Panc1 (cell line): ENCODE measurements around the gene EVL. TPM values are rescaled to one million over a fixed set of nuclear protein-coding genes. Genes with fewer than 3 reads are reported as not detected.

Experiments used
- ATAC-seq: fragments of 200-7000 bp; cut with Tn5 transposase; 2 replicates; pipeline ENCODE4 v1.9.1; 2020; ENCODE audit warnings: mild to moderate bottlenecking, moderate library complexity
- BruUV-seq: library from RNA; stranded (reverse); fragments of 400-500 nt; replicated peaks from 2 replicates; lab custom pipeline; 2021; lab: Mats Ljungman, UMichigan
- CTCF ChIA-PET: fragments of 300-600 bp; sonication (Branson Sonifier 250); formaldehyde crosslinking; loops from one replicate; lab custom pipeline; 2022; ENCODE audit warnings: antibody characterized with exemption; lab: Charles Lee
- POLR2A ChIA-PET: fragments of 300-600 bp; sonication (Branson Sonifier 250); formaldehyde crosslinking; loops from one replicate; lab custom pipeline; 2022; ENCODE audit warnings: antibody characterized with exemption; lab: Charles Lee
- DNase-seq: peaks from one replicate; pipeline ENCODE4 v3.0.0-alpha.2; 2010; ENCODE audit warnings: low read depth, low spot score
- H3K27ac ChIP-seq: 2 replicates; pipeline ENCODE4 v1.5.1; 2011; ENCODE audit warnings: mild to moderate bottlenecking, low read length, inconsistent platforms
- H3K27me3 ChIP-seq: fragments of 200-500 bp; sonication (Bioruptor generic); 2 replicates; pipeline ENCODE4 v1.6.0; 2014; ENCODE audit warnings: low read length, inconsistent platforms; ENCODE audit not compliant: control insufficient read depth, insufficient read depth
- H3K36me3 ChIP-seq: fragments of 200-500 bp; sonication (Bioruptor generic); 2 replicates; pipeline ENCODE4 v1.5.1; 2014; ENCODE audit warnings: inconsistent platforms, mild to moderate bottlenecking, low read length, moderate library complexity; ENCODE audit not compliant: control insufficient read depth, insufficient read depth
- H3K4me1 ChIP-seq: 2 replicates; pipeline ENCODE4 v1.5.1; 2011; ENCODE audit warnings: inconsistent platforms, mild to moderate bottlenecking, low read length, moderate library complexity; ENCODE audit not compliant: control insufficient read depth, insufficient read depth
- H3K4me3 ChIP-seq, 2 experiments: 2 replicates each; pipeline ENCODE4 v1.5.1; 2011 to 2012; ENCODE audit warnings: low read depth in 2 of 2, low read length in 2 of 2, mild to moderate bottlenecking in 2 of 2, inconsistent platforms in 1 of 2, moderate library complexity in 1 of 2
- H3K9me3 ChIP-seq: fragments of 200-500 bp; sonication (Bioruptor generic); 2 replicates; pipeline ENCODE4 v1.5.1; 2014; ENCODE audit warnings: low read depth, mild to moderate bottlenecking, inconsistent platforms, low read length, moderate library complexity; ENCODE audit not compliant: control insufficient read depth, insufficient read depth
- POLR2AphosphoS5 ChIP-seq: IDR thresholded peaks from 2 replicates; pipeline ENCODE4 v1.6.1; 2012; ENCODE audit warnings: mild to moderate bottlenecking, low read depth, low read length, moderate library complexity
- SIN3A ChIP-seq: IDR thresholded peaks from 2 replicates; pipeline ENCODE4 v1.6.1; 2012; ENCODE audit warnings: low read depth, mild to moderate bottlenecking, low read length, moderate library complexity, borderline replicate concordance; ENCODE audit not compliant: insufficient read depth
- TCF7L2 ChIP-seq: IDR thresholded peaks from 2 replicates; pipeline ENCODE4 v1.6.1; 2011; ENCODE audit warnings: mild to moderate bottlenecking, low read depth, low read length, inconsistent platforms
- in situ Hi-C: cut with HindIII; loops from 2 replicates; pipeline ENCODE4 v1.10.0; 2016; ENCODE audit warnings: low sequenced_read_pairs, low pct_unique_long_range_greater_than_20kb
- intact Hi-C: fragments of 100-400 bp; cut with micrococcal nuclease; formaldehyde crosslinking; loops from one replicate; pipeline ENCODE4 v1.10.0; 2022; ENCODE audit not compliant: unreplicated experiment
- total RNA-seq: library from RNA; stranded (reverse); gene quantifications from one replicate; pipeline ENCODE4 v1.2.1, GENCODE V29; 2021; ENCODE audit not compliant: unreplicated experiment
- TF ChIP-seq, protein P1 (sequence below), 2 experiments: IDR thresholded peaks; 2 replicates each; pipeline ENCODE4 v1.6.1; 2011 to 2012; ENCODE audit warnings: low read depth in 2 of 2, control low read depth in 1 of 2, low read length in 1 of 2, mild to moderate bottlenecking in 1 of 2, moderate library complexity in 1 of 2; ENCODE audit not compliant: insufficient read depth in 1 of 2
- TF ChIP-seq, protein P2 (sequence below): fragments of 450-650 bp; IDR thresholded peaks from 2 replicates; pipeline ENCODE4 v1.5.1; 2017; ENCODE audit warnings: mild to moderate bottlenecking

EVL gene
- total RNA-seq, 1 experiment from 2014 or later = 38.3 TPM

DNA sequence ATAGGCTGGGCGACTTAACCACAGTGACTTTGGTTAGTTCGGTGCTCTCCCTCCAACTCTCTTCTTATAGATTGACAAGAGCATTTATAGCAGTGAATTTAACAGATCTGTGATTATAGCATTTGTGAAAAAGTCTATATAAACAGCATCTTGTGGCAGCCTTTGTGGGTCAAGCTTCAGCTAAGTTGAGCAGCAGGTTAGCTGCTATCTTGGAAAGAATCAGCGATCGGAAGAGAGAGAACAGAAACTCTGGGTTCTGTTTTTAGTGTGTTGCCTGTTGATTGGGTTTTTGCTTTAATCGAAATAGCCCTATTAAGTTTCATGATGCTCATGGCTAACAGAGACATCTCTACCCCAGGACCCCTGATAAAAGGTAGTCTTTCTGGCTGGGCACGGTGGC, 20.2 kb downstream of the EVL start:
- Histone ChIP-seq H3K27ac (no peak overlapping the region), H3K9me3 (no peaks in the 10 kb centered on the region), H3K4me3 (no peak overlapping the region), H3K4me1 (no peaks in the 10 kb centered on the region), H3K27me3 (no peaks in the 10 kb centered on the region), H3K36me3 (no peaks in the 10 kb centered on the region)
- no peak for DNase-seq
- TF ChIP-seq, protein P1, sequence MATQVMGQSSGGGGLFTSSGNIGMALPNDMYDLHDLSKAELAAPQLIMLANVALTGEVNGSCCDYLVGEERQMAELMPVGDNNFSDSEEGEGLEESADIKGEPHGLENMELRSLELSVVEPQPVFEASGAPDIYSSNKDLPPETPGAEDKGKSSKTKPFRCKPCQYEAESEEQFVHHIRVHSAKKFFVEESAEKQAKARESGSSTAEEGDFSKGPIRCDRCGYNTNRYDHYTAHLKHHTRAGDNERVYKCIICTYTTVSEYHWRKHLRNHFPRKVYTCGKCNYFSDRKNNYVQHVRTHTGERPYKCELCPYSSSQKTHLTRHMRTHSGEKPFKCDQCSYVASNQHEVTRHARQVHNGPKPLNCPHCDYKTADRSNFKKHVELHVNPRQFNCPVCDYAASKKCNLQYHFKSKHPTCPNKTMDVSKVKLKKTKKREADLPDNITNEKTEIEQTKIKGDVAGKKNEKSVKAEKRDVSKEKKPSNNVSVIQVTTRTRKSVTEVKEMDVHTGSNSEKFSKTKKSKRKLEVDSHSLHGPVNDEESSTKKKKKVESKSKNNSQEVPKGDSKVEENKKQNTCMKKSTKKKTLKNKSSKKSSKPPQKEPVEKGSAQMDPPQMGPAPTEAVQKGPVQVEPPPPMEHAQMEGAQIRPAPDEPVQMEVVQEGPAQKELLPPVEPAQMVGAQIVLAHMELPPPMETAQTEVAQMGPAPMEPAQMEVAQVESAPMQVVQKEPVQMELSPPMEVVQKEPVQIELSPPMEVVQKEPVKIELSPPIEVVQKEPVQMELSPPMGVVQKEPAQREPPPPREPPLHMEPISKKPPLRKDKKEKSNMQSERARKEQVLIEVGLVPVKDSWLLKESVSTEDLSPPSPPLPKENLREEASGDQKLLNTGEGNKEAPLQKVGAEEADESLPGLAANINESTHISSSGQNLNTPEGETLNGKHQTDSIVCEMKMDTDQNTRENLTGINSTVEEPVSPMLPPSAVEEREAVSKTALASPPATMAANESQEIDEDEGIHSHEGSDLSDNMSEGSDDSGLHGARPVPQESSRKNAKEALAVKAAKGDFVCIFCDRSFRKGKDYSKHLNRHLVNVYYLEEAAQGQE (IDR thresholded peaks at IDR 0.05; ENCODE audit: insufficient read depth in 1 of 2, low read depth in 2 of 2, low read length in 1 of 2) = no peak
- TF ChIP-seq, protein P2, sequence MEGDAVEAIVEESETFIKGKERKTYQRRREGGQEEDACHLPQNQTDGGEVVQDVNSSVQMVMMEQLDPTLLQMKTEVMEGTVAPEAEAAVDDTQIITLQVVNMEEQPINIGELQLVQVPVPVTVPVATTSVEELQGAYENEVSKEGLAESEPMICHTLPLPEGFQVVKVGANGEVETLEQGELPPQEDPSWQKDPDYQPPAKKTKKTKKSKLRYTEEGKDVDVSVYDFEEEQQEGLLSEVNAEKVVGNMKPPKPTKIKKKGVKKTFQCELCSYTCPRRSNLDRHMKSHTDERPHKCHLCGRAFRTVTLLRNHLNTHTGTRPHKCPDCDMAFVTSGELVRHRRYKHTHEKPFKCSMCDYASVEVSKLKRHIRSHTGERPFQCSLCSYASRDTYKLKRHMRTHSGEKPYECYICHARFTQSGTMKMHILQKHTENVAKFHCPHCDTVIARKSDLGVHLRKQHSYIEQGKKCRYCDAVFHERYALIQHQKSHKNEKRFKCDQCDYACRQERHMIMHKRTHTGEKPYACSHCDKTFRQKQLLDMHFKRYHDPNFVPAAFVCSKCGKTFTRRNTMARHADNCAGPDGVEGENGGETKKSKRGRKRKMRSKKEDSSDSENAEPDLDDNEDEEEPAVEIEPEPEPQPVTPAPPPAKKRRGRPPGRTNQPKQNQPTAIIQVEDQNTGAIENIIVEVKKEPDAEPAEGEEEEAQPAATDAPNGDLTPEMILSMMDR = no peak
- TF ChIP-seq TCF7L2 (no peak), SIN3A (no peak), POLR2AphosphoS5 (no peak)
- no TSS peak for BruUV-seq
- ChIA-PET POLR2A (no interaction called here), CTCF (no interaction called here)
- in situ Hi-C loops = no loop called here
- ATAC-seq = no peak
- intact Hi-C loops = no loop called here

DNA sequence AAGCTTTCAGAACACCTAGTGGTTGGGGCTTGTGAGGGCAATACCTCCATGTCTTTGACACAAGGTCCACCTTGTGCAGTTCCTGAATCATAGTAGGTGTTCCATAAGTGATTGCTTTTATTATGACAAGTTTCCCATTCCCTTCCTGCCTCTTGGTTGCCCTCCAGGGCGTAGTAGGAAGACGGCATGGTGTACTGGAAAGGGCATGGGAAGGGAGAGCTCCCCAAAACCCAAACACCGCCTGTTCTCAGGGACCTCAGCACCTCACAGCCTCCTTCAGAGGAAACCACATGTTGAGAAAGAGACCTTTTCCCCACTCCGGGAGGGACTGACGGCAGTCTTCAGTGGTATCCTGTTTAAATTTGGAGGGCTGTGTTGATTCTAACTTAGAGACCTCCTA, 21.1 kb downstream of the EVL start:
- BruUV-seq = no TSS peak
- TF ChIP-seq, protein P1 (IDR thresholded peaks at IDR 0.05; ENCODE audit: insufficient read depth in 1 of 2, low read depth in 2 of 2, low read length in 1 of 2) = no peak
- TF ChIP-seq, protein P2 = no peak
- TF ChIP-seq TCF7L2 = no peak
- TF ChIP-seq POLR2AphosphoS5 = no peak
- TF ChIP-seq SIN3A = no peak
- H3K27ac ChIP-seq = no peak overlapping the region
- no peaks in the 10 kb centered on the region for H3K4me1 ChIP-seq
- intact Hi-C loops = no loop called here
- CTCF ChIA-PET = no interaction called here
- H3K4me3 ChIP-seq = no peak overlapping the region
- H3K9me3 ChIP-seq = no peaks in the 10 kb centered on the region
- in situ Hi-C loops = no loop called here
- H3K27me3 ChIP-seq = no peaks in the 10 kb centered on the region
- POLR2A ChIA-PET = no interaction called here
- DNase-seq (no peak), ATAC-seq (no peak)
- H3K36me3 ChIP-seq = no peaks in the 10 kb centered on the region
